Measurements from ENCODE around the gene FAM200C.

FAM200C gene

DNA sequence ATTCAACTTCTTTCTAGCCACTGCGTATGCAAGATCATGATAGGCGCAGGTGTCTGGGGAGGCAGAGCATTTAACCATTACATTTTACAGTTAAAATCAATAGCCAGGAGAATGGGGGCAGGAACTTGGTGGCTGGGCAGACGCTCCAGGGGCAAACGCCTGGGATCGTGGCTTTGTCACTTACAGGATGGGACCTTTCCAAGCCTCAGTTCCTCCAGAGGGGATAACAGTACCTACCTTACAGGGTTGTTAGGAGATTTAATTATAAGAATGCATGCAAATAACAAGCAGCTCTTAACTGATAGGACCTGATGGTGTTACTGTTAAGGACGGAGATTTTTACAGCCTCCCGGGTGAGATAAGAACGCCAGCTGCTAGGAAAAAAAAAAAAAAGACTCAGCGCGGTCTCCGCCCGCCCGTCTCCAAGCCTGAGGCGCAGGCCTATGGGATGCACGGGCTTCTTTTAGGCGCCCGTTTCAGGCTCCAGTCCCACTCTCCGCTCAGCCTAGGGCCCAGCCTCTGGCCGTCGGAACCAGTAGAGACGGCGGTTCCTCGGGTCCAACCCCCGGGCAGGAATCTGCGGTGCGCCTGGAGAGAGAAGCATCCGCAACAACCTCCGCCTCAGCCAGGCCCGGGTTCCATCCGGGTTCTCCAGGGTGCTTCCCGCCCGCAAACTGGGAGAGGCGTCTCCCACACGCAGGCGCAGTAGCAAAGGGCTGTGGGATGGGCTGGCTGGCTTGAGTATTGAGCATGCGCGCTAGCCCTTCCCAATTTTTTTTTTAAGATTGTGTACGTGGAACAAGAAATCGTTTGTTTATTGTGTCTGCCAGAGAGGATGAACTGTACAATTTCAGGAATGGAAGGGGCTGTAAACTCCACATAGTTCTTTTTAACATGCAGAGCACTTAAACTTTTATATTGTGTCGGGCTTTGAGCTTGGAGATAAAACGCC is at the start of gene FAM200C:
FAM200C (minus strand) TSS at position 653 of the 952 bp plus-strand sequence. CDS start 4,564 bp downstream, outside the sequence.
- Histone ChIP-seq H3K4me2 (ENCODE audit: low read depth, low read length, poor library complexity, severe bottlenecking) (peak within 1 kb of the TSS; percentile 87), H3K27ac (ENCODE audit: low read depth, low read length) (no peak within 1 kb of the TSS), H3F3A (ENCODE audit: insufficient read depth) (peaks cover 27% of the 10 kb centered on the region; the same call in 1 of the 2 replicates)

DNA sequence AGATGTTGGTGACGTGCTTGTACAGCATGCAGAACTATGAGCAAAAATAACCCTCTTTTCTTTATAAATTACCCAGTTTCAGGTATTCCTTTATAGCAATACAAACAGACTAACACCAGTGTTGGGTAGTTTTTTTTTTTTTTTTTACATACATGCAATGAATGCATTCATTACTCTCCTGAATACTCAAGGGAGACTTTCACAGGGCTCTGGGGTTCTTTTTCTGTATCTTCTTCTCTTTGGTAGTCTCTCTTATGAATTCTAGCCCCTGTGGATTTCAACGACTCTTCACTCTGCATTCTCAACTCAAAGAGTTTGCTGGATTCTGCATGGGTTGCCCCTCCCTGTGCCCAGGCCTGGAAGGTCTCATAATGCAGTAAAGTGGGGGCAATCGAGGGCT is 49.6 kb upstream of the FAM200C start:
- TF ChIP-seq, protein P1, sequence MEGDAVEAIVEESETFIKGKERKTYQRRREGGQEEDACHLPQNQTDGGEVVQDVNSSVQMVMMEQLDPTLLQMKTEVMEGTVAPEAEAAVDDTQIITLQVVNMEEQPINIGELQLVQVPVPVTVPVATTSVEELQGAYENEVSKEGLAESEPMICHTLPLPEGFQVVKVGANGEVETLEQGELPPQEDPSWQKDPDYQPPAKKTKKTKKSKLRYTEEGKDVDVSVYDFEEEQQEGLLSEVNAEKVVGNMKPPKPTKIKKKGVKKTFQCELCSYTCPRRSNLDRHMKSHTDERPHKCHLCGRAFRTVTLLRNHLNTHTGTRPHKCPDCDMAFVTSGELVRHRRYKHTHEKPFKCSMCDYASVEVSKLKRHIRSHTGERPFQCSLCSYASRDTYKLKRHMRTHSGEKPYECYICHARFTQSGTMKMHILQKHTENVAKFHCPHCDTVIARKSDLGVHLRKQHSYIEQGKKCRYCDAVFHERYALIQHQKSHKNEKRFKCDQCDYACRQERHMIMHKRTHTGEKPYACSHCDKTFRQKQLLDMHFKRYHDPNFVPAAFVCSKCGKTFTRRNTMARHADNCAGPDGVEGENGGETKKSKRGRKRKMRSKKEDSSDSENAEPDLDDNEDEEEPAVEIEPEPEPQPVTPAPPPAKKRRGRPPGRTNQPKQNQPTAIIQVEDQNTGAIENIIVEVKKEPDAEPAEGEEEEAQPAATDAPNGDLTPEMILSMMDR (IDR thresholded peaks at IDR 0.05; ENCODE audit: insufficient read depth, low read length, poor library complexity, severe bottlenecking) = no peak
- no peak for TF ChIP-seq EZH2phosphoT487 (conservative IDR thresholded peaks at IDR 0.05; ENCODE audit: low read length)
- no peaks in the 10 kb centered on the region for H4K20me1 ChIP-seq (ENCODE audit: low read depth, low read length)

More for the DNA sequence above, at the start of gene FAM200C:
- Histone ChIP-seq H3K27me3 (ENCODE audit: low read length) (no peaks in the 10 kb centered on the region), H3K9me3 (ENCODE audit: insufficient read depth, low read length) (no peaks in the 10 kb centered on the region), H3K79me2 (ENCODE audit: insufficient read depth, low read length) (no peaks in the 10 kb centered on the region), H3K36me3 (ENCODE audit: low read length) (peaks cover 15% of the 10 kb centered on the region; the same call in 1 of the 2 replicates), H3K4me3 (ENCODE audit: insufficient read depth, low read length, poor library complexity, severe bottlenecking) (peak within 1 kb of the TSS; percentile 94), H3K9me2 (replicated peaks; ENCODE audit: insufficient read depth, low read length) (no peaks in the 10 kb centered on the region), H4K20me1 (ENCODE audit: low read depth, low read length) (no peaks in the 10 kb centered on the region), H3K9ac (ENCODE audit: low read length) (peak within 1 kb of the TSS; percentile 87), H2AFZ (ENCODE audit: low read depth, low read length, severe bottlenecking) (peak within 1 kb of the TSS; percentile 98)
- no peak for TF ChIP-seq EZH2phosphoT487 (conservative IDR thresholded peaks at IDR 0.05; ENCODE audit: low read length)
- TF ChIP-seq, protein P1 (IDR thresholded peaks at IDR 0.05; ENCODE audit: insufficient read depth, low read length, poor library complexity, severe bottlenecking) = no peak

DNA sequence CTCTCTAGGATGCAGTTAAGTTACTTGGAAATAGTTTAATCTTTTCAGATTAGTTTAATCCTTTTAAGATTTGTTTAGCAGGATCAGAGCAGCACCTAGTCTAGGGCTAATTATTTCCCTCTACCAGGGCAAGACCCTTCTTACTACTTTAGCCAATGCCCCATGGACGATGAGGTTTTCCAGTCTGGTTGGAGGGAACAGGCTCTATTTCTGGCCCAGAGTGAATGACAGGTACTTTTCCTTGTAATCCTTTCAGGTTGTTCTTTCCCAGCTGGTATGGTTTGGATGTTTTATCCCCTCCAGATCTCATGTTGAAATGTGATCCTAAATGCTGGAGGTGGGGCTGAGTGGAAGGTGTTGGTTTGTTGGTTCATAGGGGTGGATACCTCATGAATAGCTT is 49.0 kb upstream of the FAM200C start:
- no peaks in the 10 kb centered on the region for H3K9me3 ChIP-seq (ENCODE audit: insufficient read depth, low read length)
- H3K27ac ChIP-seq (ENCODE audit: low read depth, low read length) = no peak overlapping the region
- H3K79me2 ChIP-seq (ENCODE audit: insufficient read depth, low read length) = no peaks in the 10 kb centered on the region
- no peak for TF ChIP-seq EZH2phosphoT487 (conservative IDR thresholded peaks at IDR 0.05; ENCODE audit: low read length)
- TF ChIP-seq, protein P1 (IDR thresholded peaks at IDR 0.05; ENCODE audit: insufficient read depth, low read length, poor library complexity, severe bottlenecking) = no peak
- H3K36me3 ChIP-seq (ENCODE audit: low read length) = no peaks in the 10 kb centered on the region
- H2AFZ ChIP-seq (ENCODE audit: low read depth, low read length, severe bottlenecking) = no peak overlapping the region
- H3K27me3 ChIP-seq (ENCODE audit: low read length) = no peaks in the 10 kb centered on the region
- H3K9me2 ChIP-seq (replicated peaks; ENCODE audit: insufficient read depth, low read length) = no peaks in the 10 kb centered on the region
- no peaks in the 10 kb centered on the region for H3F3A ChIP-seq (ENCODE audit: insufficient read depth)
- H3K4me3 ChIP-seq (ENCODE audit: insufficient read depth, low read length, poor library complexity, severe bottlenecking) = no peak overlapping the region
- H4K20me1 ChIP-seq (ENCODE audit: low read depth, low read length) = no peaks in the 10 kb centered on the region
- no peak overlapping the region for H3K9ac ChIP-seq (ENCODE audit: low read length)
- no peak overlapping the region for H3K4me2 ChIP-seq (ENCODE audit: low read depth, low read length, poor library complexity, severe bottlenecking)

More for the DNA sequence above, 49.6 kb upstream of the FAM200C start:
- H3K36me3 ChIP-seq (ENCODE audit: low read length) = no peaks in the 10 kb centered on the region
- no peak overlapping the region for H3K27ac ChIP-seq (ENCODE audit: low read depth, low read length)
- H3F3A ChIP-seq (ENCODE audit: insufficient read depth) = no peaks in the 10 kb centered on the region
- H3K9me2 ChIP-seq (replicated peaks; ENCODE audit: insufficient read depth, low read length) = no peaks in the 10 kb centered on the region
- H3K79me2 ChIP-seq (ENCODE audit: insufficient read depth, low read length) = no peaks in the 10 kb centered on the region
- no peaks in the 10 kb centered on the region for H3K27me3 ChIP-seq (ENCODE audit: low read length)
- H2AFZ ChIP-seq (ENCODE audit: low read depth, low read length, severe bottlenecking) = no peak overlapping the region
- no peak overlapping the region for H3K4me3 ChIP-seq (ENCODE audit: insufficient read depth, low read length, poor library complexity, severe bottlenecking)
- H3K4me2 ChIP-seq (ENCODE audit: low read depth, low read length, poor library complexity, severe bottlenecking) = no peak overlapping the region
- no peaks in the 10 kb centered on the region for H3K9me3 ChIP-seq (ENCODE audit: insufficient read depth, low read length)
- H3K9ac ChIP-seq (ENCODE audit: low read length) = no peak overlapping the region

Measured in SU-DHL-6 (cell line).